Measurements from ENCODE around the gene CD79A. TPM values are rescaled to one million over a fixed set of nuclear protein-coding genes. Genes with fewer than 3 reads are reported as not detected.
A peak's percentile ranks its signal among the peaks of the same experiment; 100 is the strongest.

CD79A gene
- total and polyA plus RNA-seq, 5 donors = 0.09 to 0.58 (median 0.37) TPM; not detected in 2

DNA sequence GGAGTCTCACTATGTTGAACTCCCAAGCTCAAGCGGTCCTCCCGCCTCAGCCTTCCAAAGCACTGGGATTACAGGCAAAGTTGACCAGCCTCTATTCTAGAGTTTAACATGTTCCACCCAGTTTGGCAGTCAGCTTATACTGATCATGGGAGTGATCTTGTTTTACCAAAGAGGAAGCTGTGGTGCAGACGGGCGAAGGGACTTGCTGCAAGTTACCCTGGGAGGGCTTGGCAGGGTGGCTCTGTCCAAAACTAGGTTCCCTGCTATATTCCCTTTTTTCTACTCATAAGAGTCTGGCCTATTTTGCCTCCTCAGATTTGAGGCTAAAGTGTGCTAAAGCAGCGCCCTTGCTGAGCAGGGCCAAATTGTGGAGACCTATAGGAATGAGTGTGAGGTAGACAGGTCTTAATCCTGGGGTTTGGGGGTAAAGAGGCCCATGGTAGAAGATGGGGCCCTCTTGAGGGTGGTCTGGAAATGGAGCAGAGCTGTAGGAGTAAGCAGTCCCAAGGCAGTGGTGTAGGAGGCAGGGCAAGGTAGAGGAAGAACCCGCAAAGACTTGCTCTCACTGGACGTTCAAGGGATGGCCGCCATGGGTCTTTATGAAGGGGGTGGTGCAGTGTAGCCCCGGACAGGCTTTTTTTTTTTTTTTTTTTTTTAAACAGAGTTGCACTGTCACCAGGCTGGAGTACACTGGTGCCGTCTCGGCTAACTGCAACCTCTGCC is 13.7 kb upstream of the CD79A start:
- H3K27ac ChIP-seq (ENCODE audit: low read length) = no peak overlapping the region
- DNase-seq = no peak
- ATAC-seq = no peak
- intact Hi-C loops (cut with DNase I) = no loop called here
- H3K9me3 ChIP-seq (ENCODE audit: control insufficient read depth, low read length) = no peaks in the 10 kb centered on the region
- H3K4me3 ChIP-seq (ENCODE audit: low read length) = no peak overlapping the region
- 79% methylated on average over 11 of the region's 11 CpGs for WGBS
- H3K4me1 ChIP-seq (ENCODE audit: control insufficient read depth, insufficient read depth, low read length) = peaks cover 10% of the 10 kb centered on the region
- H3K27me3 ChIP-seq (ENCODE audit: control insufficient read depth, insufficient read depth) = no peaks in the 10 kb centered on the region

DNA sequence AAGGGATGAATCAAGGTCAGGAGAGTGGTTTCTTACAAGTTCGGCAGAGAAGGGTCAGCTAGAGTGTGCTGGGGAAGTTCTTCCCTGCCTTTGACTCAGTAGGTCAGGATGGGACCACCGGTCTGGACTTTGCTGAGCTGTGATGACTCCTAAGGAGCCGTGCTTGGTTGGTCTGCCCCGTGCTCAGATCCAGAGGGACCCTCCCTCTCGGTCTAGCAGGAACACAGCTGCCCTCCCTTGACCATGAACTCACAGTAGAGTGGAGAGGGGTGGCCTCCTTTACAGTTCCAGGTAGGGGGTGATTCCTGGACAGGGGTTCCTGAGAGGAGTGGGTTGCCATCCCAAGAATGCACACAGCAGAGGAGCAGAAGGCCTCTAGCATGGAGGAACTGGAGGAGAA is 12.7 kb upstream of the CD79A start:
- WGBS = 89% methylated on average over 5 of the region's 5 CpGs
- peaks cover 10% of the 10 kb centered on the region for H3K4me1 ChIP-seq (ENCODE audit: control insufficient read depth, insufficient read depth, low read length)

GRCh38 chr19:41866284-41866683 is 10.8 kb upstream of the CD79A start:
- WGBS = 96% methylated on average over 3 of the region's 3 CpGs

More for the DNA sequence above, 12.7 kb upstream of the CD79A start:
- Histone ChIP-seq H3K4me3 (ENCODE audit: low read length) (no peak overlapping the region), H3K27ac (ENCODE audit: low read length) (no peak overlapping the region), H3K27me3 (ENCODE audit: control insufficient read depth, insufficient read depth) (no peaks in the 10 kb centered on the region), H3K9me3 (ENCODE audit: control insufficient read depth, low read length) (no peaks in the 10 kb centered on the region)
- intact Hi-C loops (cut with DNase I) = no loop called here
- DNase-seq (no peak), ATAC-seq (no peak)

GRCh38 chr19:41868120-41868988 is 8.7 kb upstream of the CD79A start:
- ATAC-seq (no peak), DNase-seq (peak in 1 of 3 donors; percentile 9)
- Histone ChIP-seq H3K4me3 (ENCODE audit: low read length) (no peak overlapping the region), H3K27me3 (ENCODE audit: control insufficient read depth, insufficient read depth) (no peaks in the 10 kb centered on the region), H3K27ac (ENCODE audit: low read length) (no peak overlapping the region), H3K4me1 (ENCODE audit: control insufficient read depth, insufficient read depth, low read length) (peaks cover 3% of the 10 kb centered on the region), H3K9me3 (ENCODE audit: control insufficient read depth, low read length) (no peaks in the 10 kb centered on the region)
- 83% methylated on average over 10 of the region's 10 CpGs for WGBS
- intact Hi-C loops (cut with DNase I) = no loop called here

More at GRCh38 chr19:41866284-41866683, 10.8 kb upstream of the CD79A start:
- ATAC-seq (no peak), DNase-seq (no peak)
- Histone ChIP-seq H3K27ac (ENCODE audit: low read length) (no peak overlapping the region), H3K27me3 (ENCODE audit: control insufficient read depth, insufficient read depth) (no peaks in the 10 kb centered on the region), H3K9me3 (ENCODE audit: control insufficient read depth, low read length) (no peaks in the 10 kb centered on the region), H3K4me1 (ENCODE audit: control insufficient read depth, insufficient read depth, low read length) (peaks cover 6% of the 10 kb centered on the region), H3K4me3 (ENCODE audit: low read length) (no peak overlapping the region)
- intact Hi-C loops (cut with DNase I) = no loop called here

GRCh38 chr19:41868989-41869300 is 8.1 kb upstream of the CD79A start:
- intact Hi-C loops (cut with DNase I) = no loop called here
- Histone ChIP-seq H3K27me3 (ENCODE audit: control insufficient read depth, insufficient read depth) (no peaks in the 10 kb centered on the region), H3K27ac (ENCODE audit: low read length) (no peak overlapping the region), H3K9me3 (ENCODE audit: control insufficient read depth, low read length) (no peaks in the 10 kb centered on the region), H3K4me3 (ENCODE audit: low read length) (no peak overlapping the region), H3K4me1 (ENCODE audit: control insufficient read depth, insufficient read depth, low read length) (peaks cover 3% of the 10 kb centered on the region)
- 86% methylated on average over 12 of the region's 12 CpGs for WGBS
- DNase-seq (peak in 1 of 3 donors; percentile 23), ATAC-seq (no peak)

DNA sequence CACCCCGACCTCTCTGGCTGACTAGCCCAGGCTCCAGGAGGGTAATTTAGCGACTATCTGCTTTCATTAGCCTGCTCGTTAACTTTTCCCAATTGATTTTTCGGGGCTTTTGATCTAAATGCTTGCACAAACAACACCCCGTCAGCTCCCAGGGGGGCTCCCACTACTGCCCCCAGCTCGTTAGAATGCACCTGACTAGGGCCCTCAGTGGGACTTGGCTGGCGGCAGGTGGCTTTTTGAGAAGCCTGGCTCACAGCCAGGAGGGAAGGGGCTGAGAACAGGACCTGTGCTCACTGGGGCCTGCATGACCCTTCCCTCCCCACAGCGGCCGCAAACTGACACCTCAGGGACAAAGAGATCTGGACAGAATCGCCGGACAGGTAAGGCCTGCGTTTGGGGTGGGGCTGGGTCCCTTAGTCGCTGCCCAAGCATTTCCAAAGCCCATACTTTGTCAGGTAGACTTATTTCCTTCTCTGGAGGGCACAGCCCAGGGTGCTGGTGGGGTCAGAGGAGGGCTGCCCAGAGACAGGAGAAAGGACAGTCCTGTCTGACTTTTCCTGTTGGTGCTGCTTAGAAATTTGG is 7.6 kb upstream of the CD79A start:
- Histone ChIP-seq H3K27me3 (ENCODE audit: control insufficient read depth, insufficient read depth) (no peaks in the 10 kb centered on the region), H3K9me3 (ENCODE audit: control insufficient read depth, low read length) (no peaks in the 10 kb centered on the region), H3K4me3 (ENCODE audit: low read length) (no peak overlapping the region), H3K4me1 (ENCODE audit: control insufficient read depth, insufficient read depth, low read length) (peaks cover 3% of the 10 kb centered on the region), H3K27ac (ENCODE audit: low read length) (no peak overlapping the region)
- DNase-seq (peak in 1 of 3 donors; percentile 56), ATAC-seq (no peak)
- WGBS = 84% methylated on average over 13 of the region's 13 CpGs
- intact Hi-C loops (cut with DNase I) = no loop called here

DNA sequence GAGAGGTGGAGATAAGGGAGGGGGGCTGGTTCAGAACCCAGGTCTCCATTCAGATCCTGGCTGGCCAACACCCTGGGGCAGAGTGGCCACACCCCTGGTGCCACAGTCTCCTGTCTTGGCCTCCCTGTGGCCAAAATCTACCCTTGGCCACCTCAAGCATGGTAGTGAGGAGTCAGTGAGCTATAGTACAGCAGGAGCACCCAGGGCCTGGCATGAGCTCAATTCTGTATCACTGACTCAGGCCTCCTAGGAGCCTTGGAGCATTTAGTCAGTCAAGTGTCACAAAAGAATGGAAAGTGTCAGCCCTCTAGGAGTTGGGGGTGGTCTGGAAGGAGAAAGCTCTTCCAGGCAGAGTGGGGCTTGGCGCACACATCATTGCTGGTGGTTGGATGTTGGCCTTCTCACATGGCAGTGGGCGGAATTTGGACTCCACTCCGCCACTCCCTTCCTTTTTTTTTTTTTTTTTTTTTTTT is 6.6 kb upstream of the CD79A start:
- intact Hi-C loops (cut with DNase I) = loop anchor here in 3 of 4 donors (5.0 kb wide), 2 partner anchors 67 to 82 kb away; no protein-coding TSS in a partner anchor
- peak in 1 of 3 donors; percentile 52 for DNase-seq
- Histone ChIP-seq H3K9me3 (ENCODE audit: control insufficient read depth, low read length) (no peaks in the 10 kb centered on the region), H3K4me3 (ENCODE audit: low read length) (no peak overlapping the region), H3K4me1 (ENCODE audit: control insufficient read depth, insufficient read depth, low read length) (peaks cover 3% of the 10 kb centered on the region), H3K27ac (ENCODE audit: low read length) (no peak overlapping the region), H3K27me3 (ENCODE audit: control insufficient read depth, insufficient read depth) (no peaks in the 10 kb centered on the region)
- 38% methylated on average over 3 of the region's 3 CpGs for WGBS
- peak; percentile 8 to 17 for ATAC-seq

GRCh38 chr19:41871573-41872383 is 5.3 kb upstream of the CD79A start:
- H3K27me3 ChIP-seq (ENCODE audit: control insufficient read depth, insufficient read depth) = no peaks in the 10 kb centered on the region
- ATAC-seq (peak; percentile 7 to 17), DNase-seq (peak in 1 of 3 donors; percentile 60)
- intact Hi-C loops (cut with DNase I) = loop anchor here in 3 of 4 donors (5.0 kb wide), 2 partner anchors 66 to 81 kb away; no protein-coding TSS in a partner anchor
- H3K9me3 ChIP-seq (ENCODE audit: control insufficient read depth, low read length) = no peaks in the 10 kb centered on the region
- H3K4me3 ChIP-seq (ENCODE audit: low read length) = no peak overlapping the region
- no peak overlapping the region for H3K27ac ChIP-seq (ENCODE audit: low read length)
- peaks cover 3% of the 10 kb centered on the region for H3K4me1 ChIP-seq (ENCODE audit: control insufficient read depth, insufficient read depth, low read length)
- 54% methylated on average over 16 of the region's 16 CpGs for WGBS

DNA sequence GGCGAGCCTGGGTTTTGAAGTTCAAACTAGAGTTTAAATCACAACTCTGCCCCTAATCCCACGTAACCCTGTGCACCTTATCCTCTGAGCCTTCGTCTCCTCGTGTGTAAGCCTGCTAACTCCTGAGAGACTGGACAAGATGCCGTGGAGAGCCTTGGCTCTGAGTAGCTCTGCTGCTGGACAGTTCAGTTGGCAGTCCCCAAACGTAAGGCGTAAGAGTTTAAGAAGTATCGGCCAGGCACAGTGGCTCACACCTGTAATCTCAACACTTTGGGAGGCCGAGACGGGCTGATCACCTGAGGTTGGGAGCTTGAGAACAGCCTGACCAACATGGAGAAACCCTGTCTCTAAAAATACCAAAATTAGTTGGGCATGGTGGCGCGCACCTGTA is 4.7 kb upstream of the CD79A start:
- no peaks in the 10 kb centered on the region for H3K9me3 ChIP-seq (ENCODE audit: control insufficient read depth, low read length)
- no peak overlapping the region for H3K27ac ChIP-seq (ENCODE audit: low read length)
- intact Hi-C loops (cut with DNase I) = loop anchor here in 3 of 4 donors (5.0 kb wide), 2 partner anchors 65 to 80 kb away; no protein-coding TSS in a partner anchor
- H3K27me3 ChIP-seq (ENCODE audit: control insufficient read depth, insufficient read depth) = no peaks in the 10 kb centered on the region
- WGBS = 86% methylated on average over 12 of the region's 12 CpGs
- peaks cover 3% of the 10 kb centered on the region for H3K4me1 ChIP-seq (ENCODE audit: control insufficient read depth, insufficient read depth, low read length)
- ATAC-seq (no peak), DNase-seq (peak in 1 of 3 donors; percentile 13)
- no peak overlapping the region for H3K4me3 ChIP-seq (ENCODE audit: low read length)

All from right cardiac atrium (tissue), 5 donors.